Kidney capillary endothelial cell (primary cell): ENCODE results near the gene HDAC4.

Experiments
- DNase-seq: peaks from one replicate; pipeline ENCODE4 v3.0.0-alpha.2; 2018; ENCODE audit warnings: low spot score

Gene HDAC4

GRCh38 chr2:239383759-239384156 is 17.1 kb downstream of the HDAC4 start:
- no peak for DNase-seq

DNA sequence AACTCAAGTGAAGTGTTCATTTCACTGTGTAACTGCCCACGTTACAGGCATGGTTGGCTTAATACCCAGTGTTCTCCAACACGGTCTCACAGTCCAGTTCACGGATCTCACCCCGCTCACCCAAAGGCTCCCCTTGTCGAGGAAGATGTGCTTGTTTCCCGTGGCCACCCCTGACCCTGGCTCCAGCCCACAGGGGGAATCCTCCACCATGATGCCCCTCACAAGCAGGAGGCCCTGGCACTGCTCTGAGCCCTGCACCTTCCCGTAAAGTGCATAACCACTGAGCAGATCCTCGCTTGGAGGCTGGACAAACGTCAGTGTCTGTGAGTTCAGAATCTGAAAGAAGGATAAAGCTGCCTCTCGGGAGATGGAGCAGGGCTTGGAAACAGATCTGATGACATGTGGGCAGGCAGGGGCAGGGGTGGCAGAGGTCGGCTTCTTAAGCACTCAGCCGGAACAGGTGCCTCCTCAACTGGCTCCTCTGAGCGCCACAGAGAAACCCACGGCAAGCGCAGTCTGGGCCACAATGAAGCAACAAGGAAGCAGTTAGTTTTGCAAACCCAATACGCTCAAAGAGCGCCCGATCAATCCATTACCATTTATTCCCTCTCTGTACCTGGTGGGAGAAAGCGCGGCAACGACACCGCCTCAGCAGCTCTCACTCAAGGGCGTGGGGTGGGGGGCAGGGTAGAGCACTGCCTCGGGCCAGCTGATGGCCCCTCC is 17.6 kb downstream of the HDAC4 start:
- no peak for DNase-seq

DNA sequence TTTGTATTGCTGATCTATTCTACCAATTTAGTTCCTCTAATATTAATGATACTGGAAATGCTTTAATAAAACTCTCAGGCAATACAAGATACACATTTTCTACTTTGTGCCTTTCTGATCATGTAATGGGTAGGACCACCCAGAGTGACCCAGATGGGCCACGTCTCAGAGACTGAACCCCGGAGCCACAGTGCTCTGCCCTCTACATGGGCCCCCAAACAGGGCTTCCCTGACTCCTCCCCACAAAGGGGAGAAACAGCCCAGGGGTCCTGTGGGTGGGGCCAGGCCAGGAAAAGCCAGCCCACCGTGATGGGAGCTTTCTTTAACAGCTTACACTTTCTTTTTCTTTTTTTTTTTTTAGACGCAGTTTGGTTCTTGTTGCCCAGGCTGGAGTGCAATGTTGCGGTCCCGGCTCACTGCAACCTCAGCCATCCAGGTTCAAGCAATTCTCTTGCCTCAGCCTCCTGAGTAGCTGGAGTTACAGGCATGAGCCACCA is 18.4 kb downstream of the HDAC4 start:
- DNase-seq: no peak

DNA sequence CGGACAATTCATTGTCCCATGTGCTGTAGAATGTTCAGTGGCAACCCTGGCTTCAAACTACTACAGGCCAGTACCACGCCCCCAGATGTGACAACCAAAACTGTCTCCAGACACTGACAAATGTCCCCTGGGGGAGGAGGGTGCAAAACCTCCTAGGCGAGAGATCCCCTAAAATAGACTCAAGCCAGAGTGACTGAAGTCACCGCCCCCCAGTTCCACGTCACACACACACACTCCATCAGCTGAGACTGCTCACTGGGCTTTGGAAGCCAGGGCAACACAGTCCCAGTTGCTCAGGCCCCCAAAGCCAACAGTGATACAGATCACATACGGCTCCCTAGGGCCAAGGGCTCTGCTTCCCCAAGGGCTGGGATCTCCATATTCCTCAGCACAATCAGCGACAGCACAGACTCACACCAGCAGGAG is 19.1 kb downstream of the HDAC4 start:
- DNase-seq: no peak

- DNase-seq: peak; percentile 91
Observed at GRCh38 chr2:239380831-239381708, 19.8 kb downstream of the HDAC4 start.

- DNase-seq: no peak
Observed at GRCh38 chr2:239379641-239380170, 21.1 kb downstream of the HDAC4 start.

- DNase-seq: no peak
Observed at GRCh38 chr2:239378918-239379640, 21.7 kb downstream of the HDAC4 start.

DNA sequence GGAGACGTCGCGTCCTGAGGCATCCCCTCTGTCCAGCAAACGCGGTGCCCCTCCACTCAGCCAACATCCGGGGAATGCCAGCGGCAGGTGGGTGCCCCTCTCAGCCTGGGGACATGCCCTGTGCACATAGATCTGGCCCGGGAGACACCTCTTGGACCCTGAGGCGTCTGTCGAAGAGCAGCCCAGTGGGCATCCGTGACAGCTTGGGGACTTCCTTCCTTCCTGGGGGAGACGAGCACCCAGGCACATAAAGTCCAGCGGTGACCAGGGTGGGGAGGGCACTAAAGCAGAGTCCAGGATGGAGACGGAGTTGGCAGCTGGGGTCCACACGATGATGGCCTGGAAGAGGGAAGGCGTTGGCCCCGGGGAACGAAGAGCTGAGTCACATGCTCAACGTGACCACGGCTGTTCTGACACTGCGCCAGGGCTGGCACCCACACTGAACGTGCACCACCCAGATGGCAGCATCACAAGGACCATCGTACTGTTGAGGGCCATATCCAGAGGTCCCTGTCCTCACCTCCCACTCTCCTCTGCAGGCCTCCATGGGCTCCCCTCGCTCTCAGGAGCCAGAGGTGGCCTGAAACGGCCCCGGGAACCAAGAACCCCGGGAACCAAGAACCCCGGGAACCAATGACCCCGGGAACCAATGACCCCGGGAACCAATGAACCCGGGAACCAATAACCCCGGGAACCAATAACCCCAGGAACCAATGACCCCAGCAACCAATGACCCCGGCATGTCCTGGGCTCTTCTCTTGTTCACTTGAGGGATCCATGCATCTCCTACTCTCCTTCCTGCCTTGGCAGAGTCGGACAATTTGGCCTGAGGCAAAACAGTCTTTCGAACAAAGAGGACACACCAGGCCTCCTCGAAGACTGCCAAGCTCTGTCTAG is 22.6 kb downstream of the HDAC4 start:
- DNase-seq: no peak

DNA sequence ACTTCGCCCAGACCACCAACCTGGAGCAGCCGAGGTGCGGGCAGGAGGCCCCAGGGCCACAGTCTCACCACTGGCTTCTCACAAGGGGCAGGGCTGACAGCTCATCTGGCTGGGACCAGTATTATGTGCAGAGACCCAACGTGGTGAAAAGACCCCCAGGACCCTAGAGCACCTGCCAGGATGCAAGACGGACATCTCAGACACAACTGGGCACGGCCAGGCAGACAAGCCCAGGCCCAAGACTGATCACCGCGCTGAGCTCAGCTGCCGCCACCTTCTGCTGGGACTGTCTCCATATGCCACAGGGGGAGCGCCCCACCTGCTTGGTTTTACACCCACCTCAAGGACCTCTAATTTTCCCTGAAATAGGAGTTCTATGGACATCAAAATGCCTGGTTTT is 23.2 kb downstream of the HDAC4 start:
- no peak for DNase-seq

DNA sequence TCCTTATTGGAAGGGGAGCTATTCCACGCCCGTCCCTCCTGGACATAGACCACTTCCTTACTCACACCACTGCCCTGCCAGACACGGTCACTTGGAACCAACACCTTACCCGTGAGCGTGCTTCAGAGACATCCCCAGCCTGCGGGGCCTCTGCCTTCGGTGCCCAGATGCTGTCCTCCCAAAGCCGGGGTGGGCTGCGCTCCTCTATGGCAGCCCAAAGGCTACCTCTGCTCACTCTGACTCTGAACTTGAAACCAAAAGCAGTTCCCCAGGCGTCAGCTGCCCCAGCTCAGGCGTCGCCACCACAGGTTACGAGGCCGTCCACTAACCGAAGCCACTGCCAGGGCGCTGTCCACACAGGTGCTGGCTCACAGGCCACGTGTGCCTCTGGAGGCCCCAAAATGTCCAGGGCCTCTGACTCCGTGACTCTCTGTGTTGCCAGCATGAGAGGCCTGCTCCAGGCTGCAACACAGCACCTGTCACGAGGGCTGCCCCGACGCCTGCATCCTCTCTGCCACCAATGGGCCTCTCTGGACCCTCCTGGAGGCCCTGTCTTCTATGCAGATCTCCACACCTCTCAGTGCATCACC is 23.8 kb downstream of the HDAC4 start:
- DNase-seq: no peak

DNA sequence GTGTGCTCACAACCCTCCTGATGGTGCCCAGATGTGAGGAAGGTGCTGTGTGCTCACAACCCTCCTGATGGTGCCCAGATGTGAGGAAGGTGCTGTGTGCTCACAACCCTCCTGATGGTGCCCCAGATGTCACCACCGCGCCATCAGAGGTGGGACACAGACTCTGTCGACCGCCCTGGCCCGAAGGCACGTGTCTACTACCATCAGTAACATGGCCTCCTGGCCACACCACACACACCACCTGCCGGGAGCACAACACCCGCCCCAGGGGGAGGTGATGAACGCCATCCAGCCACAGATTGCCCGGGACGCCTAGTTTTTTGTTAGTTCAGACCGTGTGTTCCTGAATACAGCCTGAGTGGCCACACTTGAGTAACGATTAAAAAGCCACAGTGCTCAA is 24.5 kb downstream of the HDAC4 start:
- no peak for DNase-seq

DNA sequence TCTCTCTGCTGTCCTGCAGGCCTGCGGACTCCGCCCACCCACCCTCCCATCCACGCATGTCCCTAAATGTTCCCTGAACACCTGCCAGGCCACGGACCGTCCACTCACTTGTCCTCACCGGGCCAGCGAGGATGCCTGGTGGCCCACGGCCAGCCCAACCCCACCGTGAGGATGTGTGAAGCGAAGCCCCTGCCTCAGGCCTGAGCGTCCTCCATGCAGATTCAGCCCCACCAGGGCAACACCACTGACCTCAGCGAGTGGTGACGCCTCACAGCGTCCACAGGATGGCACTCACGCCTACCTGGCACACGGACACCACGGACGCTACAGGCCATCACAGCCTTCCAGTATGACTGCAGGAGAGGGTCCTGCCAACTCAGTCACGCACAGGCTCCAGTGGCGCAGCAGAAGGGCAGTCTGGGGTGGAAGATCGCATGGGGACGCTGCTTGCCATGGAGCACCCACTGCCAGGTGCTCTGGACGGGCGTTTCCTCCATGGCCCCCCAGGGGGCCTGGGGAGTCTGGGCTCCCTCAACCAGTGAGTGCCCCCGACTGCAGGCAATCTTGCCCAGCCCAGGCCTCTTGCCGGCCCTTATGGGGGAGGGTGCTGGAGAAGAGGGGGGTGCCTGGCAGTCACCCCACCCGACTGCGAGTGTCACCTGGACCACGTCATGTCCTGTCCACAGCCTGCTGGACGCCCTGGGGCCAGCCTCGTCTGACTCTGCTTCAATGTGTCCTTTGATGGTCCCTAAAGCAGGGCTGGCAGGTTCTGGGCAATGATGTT is 25.4 kb downstream of the HDAC4 start:
- no peak for DNase-seq

DNA sequence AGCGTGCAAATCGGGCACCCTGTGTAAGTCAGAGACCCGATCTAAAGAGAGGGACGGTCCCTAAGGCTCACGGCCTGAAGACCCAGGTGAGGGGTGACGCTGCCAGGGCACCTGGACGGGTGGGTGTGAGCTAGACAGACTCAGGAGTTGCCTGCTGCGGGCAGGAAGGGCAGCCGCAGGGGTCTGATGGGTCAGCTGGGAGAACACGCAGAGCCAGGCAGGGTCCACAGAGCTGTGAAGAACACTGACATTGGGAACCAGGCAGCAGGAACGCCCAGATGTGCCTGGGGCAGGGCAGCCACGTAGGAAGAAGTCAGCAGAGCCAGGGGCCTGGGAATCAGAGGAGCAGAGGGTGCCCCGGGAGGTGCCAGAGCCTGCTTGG is 25.9 kb downstream of the HDAC4 start:
- no peak for DNase-seq

DNA sequence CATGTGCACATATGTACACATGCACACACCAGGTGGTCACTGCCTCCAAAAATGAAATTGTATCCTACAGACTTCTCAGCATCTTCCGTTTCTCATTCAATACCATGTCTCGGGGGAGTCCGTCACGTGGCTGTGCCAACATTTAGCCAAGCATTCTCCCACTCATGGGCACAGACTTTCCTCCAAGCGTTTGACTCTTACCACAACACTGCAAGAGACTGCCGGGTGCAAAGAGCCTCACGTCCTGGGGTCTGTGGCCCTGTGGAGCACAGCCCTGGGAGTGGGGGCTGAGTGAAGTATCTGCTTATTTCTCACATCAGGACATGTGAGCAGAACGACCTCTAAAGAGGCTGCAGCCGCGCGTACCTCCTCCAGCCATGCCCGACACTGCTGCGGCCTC is 28.0 kb downstream of the HDAC4 start:
- no peak for DNase-seq

DNA sequence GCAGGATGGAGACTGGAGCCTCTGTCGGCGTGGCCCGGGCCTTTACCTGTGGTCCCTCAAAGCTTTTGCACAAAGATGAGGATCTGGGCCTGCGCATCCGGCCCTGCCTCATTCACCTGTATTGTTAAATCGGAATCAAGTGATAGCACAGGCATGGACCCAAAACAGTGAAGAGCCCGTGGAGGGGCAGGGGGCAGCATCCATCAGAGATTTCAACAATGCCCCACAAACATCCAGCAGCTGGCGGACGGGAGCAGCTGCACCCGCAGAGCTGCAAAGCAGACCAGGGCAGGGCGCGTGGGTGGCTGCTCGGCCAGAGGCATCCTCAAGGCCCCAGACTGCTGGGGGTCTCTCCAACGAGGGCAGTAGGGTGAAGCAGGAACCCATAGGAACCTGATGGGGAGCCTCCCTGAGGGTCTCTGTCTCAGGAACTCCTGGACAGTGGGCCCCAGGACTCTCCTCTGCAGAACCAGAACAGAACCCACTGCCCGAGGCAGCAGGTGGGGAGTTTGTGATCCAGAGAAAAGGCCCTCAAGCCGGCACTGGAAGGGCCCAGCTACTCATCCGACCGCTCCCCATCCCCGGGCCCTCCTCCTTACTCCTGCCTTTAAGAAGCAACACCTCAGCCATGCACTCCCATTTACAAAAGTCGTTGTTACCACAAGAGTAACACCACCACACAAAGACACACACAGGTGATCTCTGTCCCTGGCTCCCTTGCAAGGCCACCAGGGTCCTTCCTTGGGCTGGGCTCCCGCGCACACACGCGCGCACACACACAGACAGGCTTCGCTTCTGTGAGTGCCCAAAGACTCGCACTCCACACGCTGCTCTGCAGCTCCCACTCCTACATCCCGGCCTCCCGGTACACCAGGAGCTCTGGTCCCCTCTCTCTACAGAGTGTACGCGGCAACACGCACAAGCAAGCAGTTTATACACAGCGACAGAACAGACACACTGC is 28.8 kb downstream of the HDAC4 start:
- DNase-seq: no peak

DNA sequence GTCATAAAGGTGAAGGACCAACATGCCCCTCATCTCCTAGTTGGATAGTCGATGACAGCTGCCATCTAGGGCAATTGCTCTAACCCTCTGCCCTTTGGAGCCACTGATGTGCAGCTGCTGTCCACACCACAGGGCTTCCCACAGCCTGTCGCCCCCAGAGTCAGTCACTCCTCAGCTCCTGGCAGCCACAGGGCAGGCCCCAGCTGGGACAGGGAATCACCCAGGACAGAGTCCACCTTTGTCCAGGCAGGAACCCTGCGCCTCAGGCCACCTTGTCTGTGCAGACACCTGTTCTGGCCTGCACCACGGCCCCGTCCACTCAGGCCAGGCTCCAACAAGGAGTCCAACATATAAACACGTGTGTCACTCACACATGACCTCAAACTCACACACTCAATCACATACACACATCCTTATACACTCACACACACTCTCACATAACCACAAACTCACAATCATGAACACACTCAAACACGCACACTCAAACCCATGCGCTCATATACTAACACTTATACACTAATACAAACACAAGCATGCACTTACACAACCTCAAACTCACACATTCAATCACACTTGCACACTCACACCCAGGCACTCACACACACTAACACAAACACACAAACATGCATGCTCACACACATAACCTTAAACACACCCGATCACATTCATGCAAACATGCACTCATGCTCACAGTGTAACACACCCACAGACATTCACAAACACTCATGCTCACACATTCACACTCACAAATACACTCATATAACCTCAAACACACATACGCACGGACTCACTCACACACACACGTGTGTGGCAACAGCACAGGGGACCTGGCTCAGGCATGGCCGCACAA is 29.7 kb downstream of the HDAC4 start:
- no peak for DNase-seq

DNA sequence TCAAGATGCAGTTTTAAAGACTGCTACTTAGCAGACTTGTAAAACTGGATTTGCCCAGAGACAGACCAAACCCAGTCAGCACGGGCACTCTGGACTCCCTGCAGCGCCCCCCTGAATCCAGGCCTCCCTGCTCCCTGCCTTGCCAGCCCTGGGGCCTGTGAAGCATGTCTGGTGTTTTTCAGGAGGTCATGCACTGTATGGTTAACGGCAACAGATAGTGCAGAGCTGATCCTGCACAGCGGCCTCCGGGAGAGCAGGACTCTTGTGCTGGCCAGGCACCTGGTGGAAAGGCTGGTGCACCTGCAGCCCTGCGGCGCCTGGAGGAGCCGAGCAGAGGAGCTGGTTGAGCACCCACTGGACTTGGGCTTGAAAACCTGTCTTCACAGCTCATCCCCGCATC is 30.4 kb downstream of the HDAC4 start:
- no peak for DNase-seq

DNA sequence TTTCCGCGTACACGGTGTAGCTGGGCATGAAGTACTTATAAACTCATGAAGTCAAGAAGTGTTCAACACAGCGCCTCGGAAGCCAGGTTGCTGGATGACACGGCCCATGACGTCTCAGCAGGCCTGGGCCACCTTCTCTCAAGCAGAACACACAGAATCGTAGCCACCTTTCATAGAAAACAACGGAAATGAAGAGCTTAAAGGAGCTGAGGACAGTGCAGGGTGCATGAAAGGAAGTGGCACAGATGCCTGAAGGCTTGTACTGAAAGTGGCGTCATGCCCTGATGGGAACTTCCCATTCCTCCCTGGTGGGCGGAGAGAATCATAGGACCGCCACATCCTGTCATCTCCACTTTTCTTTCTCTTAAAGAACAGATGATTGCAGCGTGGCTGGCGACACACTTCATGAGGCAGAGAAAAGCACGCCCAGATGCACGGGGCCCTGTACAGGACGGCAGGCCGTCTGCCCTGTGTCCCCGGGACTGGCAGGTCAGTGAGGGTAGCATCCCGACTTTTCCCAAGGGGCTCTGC is 31.1 kb downstream of the HDAC4 start:
- peak; percentile 16 for DNase-seq
